Epithelial cell of esophagus (primary cell): Measurements from ENCODE around the gene ABHD17B.
A peak's percentile ranks its signal among the peaks of the same experiment; 100 is the strongest.

Experiments used
- DNase-seq: peaks from one replicate; pipeline ENCODE4 v3.0.0; 2010; ENCODE audit warnings: low read depth
- H3K4me3 ChIP-seq: 2 replicates; pipeline ENCODE4 v1.5.1; 2011; ENCODE audit warnings: mild to moderate bottlenecking, low read length, control low read depth
- CTCF ChIP-seq: IDR thresholded peaks from 2 replicates; pipeline ENCODE4 v1.5.1; 2011; ENCODE audit warnings: low read depth, mild to moderate bottlenecking, low read length, control low read depth, inconsistent platforms; ENCODE audit not compliant: insufficient read depth; ENCODE audit errors: missing control alignments

The ABHD17B gene

GRCh38 chr9:71861618-71862017, 49.4 kb downstream of the ABHD17B start:
- no peak for DNase-seq
- no peak for TF ChIP-seq CTCF
- H3K4me3 ChIP-seq: no peak overlapping the region

- H3K4me3 ChIP-seq: no peak overlapping the region
- TF ChIP-seq CTCF: no peak
Observed at GRCh38 chr9:71859939-71860338, 51.1 kb downstream of the ABHD17B start.

GRCh38 chr9:71858812-71859211, 52.2 kb downstream of the ABHD17B start:
- no peak for TF ChIP-seq CTCF
- no peak overlapping the region for H3K4me3 ChIP-seq
- peak; percentile 12 for DNase-seq

More at GRCh38 chr9:71859939-71860338, 51.1 kb downstream of the ABHD17B start:
- no peak for DNase-seq

GRCh38 chr9:71858102-71858798, 52.7 kb downstream of the ABHD17B start:
- H3K4me3 ChIP-seq: no peak overlapping the region
- no peak for DNase-seq
- TF ChIP-seq CTCF: no peak

- no peak for DNase-seq
- H3K4me3 ChIP-seq: no peak overlapping the region
- no peak for TF ChIP-seq CTCF
Observed at GRCh38 chr9:71857159-71857558, 53.8 kb downstream of the ABHD17B start.

GRCh38 chr9:71854811-71855210, 56.2 kb downstream of the ABHD17B start:
- TF ChIP-seq CTCF: no peak
- no peak overlapping the region for H3K4me3 ChIP-seq
- peak; percentile 10 for DNase-seq

- DNase-seq: peak; percentile 15
- H3K4me3 ChIP-seq: no peak overlapping the region
- no peak for TF ChIP-seq CTCF
Observed at GRCh38 chr9:71853084-71853483, 57.9 kb downstream of the ABHD17B start.
